Measurements from ENCODE around the gene PFDN6.
"Not testable (repeated sequence)": the region's sequence is repeated elsewhere in the genome, so short reads cannot be mapped to it uniquely, and the experiment has no call there.

Gene PFDN6

GRCh38 chr6:33278810-33279209 is 10.6 kb upstream of the PFDN6 start:
- TF ChIP-seq, protein P1, sequence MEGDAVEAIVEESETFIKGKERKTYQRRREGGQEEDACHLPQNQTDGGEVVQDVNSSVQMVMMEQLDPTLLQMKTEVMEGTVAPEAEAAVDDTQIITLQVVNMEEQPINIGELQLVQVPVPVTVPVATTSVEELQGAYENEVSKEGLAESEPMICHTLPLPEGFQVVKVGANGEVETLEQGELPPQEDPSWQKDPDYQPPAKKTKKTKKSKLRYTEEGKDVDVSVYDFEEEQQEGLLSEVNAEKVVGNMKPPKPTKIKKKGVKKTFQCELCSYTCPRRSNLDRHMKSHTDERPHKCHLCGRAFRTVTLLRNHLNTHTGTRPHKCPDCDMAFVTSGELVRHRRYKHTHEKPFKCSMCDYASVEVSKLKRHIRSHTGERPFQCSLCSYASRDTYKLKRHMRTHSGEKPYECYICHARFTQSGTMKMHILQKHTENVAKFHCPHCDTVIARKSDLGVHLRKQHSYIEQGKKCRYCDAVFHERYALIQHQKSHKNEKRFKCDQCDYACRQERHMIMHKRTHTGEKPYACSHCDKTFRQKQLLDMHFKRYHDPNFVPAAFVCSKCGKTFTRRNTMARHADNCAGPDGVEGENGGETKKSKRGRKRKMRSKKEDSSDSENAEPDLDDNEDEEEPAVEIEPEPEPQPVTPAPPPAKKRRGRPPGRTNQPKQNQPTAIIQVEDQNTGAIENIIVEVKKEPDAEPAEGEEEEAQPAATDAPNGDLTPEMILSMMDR (IDR thresholded peaks at IDR 0.05; ENCODE audit: borderline replicate concordance, control extremely low read depth, extremely low read depth, insufficient read depth, missing control alignments), result no peak
- in situ Hi-C loops (cut with MboI; ENCODE audit: low sequenced_read_pairs, unreplicated experiment), result no loop called here
- no peak for DNase-seq (ENCODE audit: low spot score)

DNA sequence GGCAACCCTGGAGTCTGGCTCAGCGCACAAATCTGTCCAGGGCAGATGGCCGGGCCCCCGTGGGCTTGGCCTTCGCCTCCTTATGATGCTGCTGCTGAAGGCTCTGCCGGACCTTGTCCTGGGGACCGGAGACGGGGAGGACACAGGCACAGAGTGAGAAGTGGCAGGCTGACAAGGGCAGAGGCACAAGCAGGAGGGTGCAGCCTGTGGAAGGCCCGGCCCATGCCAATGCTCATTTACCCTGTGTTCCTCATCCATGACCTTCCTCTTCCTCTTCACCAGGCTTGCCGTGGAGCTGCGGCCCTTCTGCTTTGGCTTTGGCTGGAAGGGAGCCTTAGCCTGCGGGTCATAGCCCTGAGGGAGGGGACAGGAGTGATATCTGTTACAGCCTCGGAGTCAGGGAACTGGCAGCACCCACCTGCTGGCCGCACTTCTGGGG is 10.1 kb upstream of the PFDN6 start:
- TF ChIP-seq, protein P1 (IDR thresholded peaks at IDR 0.05; ENCODE audit: borderline replicate concordance, control extremely low read depth, extremely low read depth, insufficient read depth, missing control alignments), result no peak
- in situ Hi-C loops (cut with MboI; ENCODE audit: low sequenced_read_pairs, unreplicated experiment), result no loop called here
- DNase-seq (ENCODE audit: low spot score), result no peak

DNA sequence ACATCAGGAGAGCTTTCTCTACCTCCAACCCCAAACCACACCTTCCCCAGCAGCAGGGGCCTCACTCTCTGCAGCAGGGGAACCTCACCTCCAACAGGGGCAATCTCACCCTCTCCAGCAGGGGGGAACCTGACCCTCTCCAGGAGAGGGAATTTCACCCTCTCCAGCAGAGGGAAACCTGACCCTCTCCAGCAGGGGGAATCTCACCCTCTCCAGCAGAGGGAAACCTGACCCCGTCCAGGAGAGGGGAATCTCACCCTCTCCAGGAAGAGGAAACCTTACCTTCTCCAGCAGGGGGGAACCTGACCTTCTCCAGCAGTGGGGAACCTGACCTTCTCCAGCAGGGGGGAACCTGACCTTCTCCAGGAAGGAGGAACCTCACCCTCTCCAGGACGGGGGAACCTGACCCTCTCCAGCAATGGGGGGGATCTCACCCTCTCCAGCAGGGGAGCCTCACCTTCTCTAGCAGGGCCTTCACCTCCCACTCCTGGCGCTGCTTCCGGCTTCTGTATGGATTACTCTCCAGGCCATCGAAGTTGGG is 9.4 kb upstream of the PFDN6 start:
- TF ChIP-seq, protein P1 (IDR thresholded peaks at IDR 0.05; ENCODE audit: borderline replicate concordance, control extremely low read depth, extremely low read depth, insufficient read depth, missing control alignments), result peak; percentile 6
- in situ Hi-C loops (cut with MboI; ENCODE audit: low sequenced_read_pairs, unreplicated experiment), result no loop called here
- DNase-seq (ENCODE audit: low spot score), result no peak

DNA sequence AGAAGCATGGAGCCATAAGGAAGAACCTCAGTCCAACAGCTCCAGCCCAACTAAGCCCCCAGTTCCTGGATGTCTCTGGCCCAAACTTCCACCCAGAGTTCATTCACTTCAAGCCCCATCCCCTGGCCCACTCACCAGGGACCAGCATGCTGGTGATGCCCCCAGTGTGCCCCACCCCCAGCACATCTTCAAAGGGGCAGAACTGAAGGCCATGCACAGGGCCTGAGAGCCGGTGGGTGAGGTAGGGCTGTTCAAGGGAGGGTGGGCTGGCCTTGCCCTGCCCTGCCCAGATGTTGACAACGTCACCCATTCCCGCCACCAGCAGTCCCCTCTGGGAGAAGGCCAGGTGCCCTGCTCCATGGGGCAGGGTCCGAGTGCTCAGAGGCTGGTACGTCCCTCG is 8.9 kb upstream of the PFDN6 start:
- TF ChIP-seq, protein P1 (IDR thresholded peaks at IDR 0.05; ENCODE audit: borderline replicate concordance, control extremely low read depth, extremely low read depth, insufficient read depth, missing control alignments), result no peak
- in situ Hi-C loops (cut with MboI; ENCODE audit: low sequenced_read_pairs, unreplicated experiment), result no loop called here
- no peak for DNase-seq (ENCODE audit: low spot score)

DNA sequence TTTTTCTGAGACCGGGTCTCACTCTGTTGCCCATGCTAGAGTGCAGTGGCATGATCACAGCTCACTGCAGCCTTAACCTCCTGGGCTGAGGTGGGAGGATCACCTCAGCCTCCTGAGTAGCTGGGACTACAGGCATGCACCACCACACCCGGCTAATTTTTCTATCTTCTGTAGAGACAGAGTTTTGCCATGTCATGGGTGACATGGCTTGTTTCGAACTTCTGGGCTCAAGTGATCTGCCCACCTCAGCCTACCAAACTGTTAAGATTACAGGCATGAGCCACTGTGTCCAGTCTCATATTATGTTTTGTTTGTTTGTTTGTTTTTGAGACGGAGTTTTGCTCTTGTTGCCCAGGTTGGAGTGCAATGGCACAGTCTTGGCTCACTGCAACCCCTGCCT is 4.2 kb upstream of the PFDN6 start:
- in situ Hi-C loops (cut with MboI; ENCODE audit: low sequenced_read_pairs, unreplicated experiment); DNase-seq (ENCODE audit: low spot score): not testable (repeated sequence)

DNA sequence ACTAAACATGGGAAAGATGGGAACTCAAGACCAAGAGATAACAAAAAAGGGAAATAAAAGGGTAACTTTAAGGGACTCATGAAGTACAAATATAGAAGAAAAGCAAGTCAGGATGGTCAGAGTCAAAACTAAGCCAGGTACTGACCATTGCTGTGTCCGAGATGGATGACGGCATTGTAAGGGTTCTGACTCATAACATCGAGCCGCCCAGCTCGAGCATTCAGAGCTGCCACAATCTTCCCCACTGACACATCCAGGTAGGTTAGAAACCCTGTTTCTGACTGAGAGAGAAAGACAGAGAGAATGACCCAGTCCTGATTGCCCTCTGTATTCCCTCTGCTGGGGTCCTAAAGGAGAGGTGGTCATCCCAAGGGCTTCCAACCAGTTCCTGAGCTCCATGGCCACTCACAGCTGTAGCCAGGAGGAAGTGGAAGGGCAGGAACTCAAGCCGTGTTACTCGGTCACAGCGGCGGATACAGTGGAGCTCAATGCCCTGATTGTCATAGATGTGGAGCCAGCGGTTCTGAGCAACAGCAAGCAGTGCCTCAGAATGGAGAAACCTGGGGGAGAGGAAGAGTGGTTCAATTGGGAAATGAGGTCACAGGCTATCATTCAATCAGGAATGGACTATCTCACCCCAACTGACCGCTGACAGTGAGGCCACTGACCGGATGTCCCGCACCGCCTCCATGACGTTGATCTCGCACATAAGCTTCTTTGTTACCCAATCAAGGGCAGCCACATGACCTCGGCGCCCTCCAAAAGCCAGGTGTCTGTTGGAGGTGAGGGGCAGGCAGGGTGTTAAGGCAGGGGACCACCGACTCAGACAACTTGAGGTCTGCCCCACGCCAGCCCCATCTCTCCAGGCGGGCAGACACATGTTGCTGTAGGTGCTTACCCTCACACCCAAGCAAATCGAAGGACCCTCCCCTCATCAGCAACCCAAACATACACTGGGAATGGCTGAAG is 2.2 kb upstream of the PFDN6 start:
- DNase-seq (ENCODE audit: low spot score), result no peak
- in situ Hi-C loops (cut with MboI; ENCODE audit: low sequenced_read_pairs, unreplicated experiment), result no loop called here
- TF ChIP-seq, protein P1 (IDR thresholded peaks at IDR 0.05; ENCODE audit: borderline replicate concordance, control extremely low read depth, extremely low read depth, insufficient read depth, missing control alignments), result no peak

All from GM13976 (cell line).